ENCODE measurements around the gene CDC6. TPM values are rescaled to one million over a fixed set of nuclear protein-coding genes. Genes with fewer than 3 reads are reported as not detected.

CDC6 gene
- total RNA-seq, 4 donors from 2014 or later = 2.5 to 21.5 (median 3.4) TPM

GRCh38 chr17:40312131-40312731 is 24.6 kb downstream of the CDC6 start:
- H3K36me3 ChIP-seq = no peaks in the 10 kb centered on the region
- H3K27me3 ChIP-seq = no peaks in the 10 kb centered on the region
- no peak overlapping the region for H3K4me3 ChIP-seq
- peak overlapping the region in 2 of 4 donors; percentile 25 to 38 for H3K27ac ChIP-seq
- peaks cover 11 to 89% (median 23%) of the 10 kb centered on the region in 4 donors for H3K4me1 ChIP-seq
- peak in 1 of 3 donors; percentile 44 for DNase-seq
- H3K9me3 ChIP-seq = no peaks in the 10 kb centered on the region
- no peak for TF ChIP-seq POLR2A (IDR thresholded peaks at IDR 0.05)
- TF ChIP-seq, protein P1, sequence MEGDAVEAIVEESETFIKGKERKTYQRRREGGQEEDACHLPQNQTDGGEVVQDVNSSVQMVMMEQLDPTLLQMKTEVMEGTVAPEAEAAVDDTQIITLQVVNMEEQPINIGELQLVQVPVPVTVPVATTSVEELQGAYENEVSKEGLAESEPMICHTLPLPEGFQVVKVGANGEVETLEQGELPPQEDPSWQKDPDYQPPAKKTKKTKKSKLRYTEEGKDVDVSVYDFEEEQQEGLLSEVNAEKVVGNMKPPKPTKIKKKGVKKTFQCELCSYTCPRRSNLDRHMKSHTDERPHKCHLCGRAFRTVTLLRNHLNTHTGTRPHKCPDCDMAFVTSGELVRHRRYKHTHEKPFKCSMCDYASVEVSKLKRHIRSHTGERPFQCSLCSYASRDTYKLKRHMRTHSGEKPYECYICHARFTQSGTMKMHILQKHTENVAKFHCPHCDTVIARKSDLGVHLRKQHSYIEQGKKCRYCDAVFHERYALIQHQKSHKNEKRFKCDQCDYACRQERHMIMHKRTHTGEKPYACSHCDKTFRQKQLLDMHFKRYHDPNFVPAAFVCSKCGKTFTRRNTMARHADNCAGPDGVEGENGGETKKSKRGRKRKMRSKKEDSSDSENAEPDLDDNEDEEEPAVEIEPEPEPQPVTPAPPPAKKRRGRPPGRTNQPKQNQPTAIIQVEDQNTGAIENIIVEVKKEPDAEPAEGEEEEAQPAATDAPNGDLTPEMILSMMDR (IDR thresholded peaks at IDR 0.05) = no peak

- Histone ChIP-seq H3K9me3 (no peaks in the 10 kb centered on the region), H3K36me3 (no peaks in the 10 kb centered on the region), H3K27me3 (no peaks in the 10 kb centered on the region), H3K4me3 (no peak overlapping the region), H3K4me1 (peaks cover 12 to 86% (median 18%) of the 10 kb centered on the region in 4 donors), H3K27ac (peak overlapping the region in 1 of 4 donors; percentile 25)
- TF ChIP-seq, protein P1 (IDR thresholded peaks at IDR 0.05) = no peak
- TF ChIP-seq POLR2A (IDR thresholded peaks at IDR 0.05) = no peak
- peak in 1 of 3 donors; percentile 45 for DNase-seq
These were observed 25.4 kb downstream of the CDC6 start for GRCh38 chr17:40312893-40313667.

DNA sequence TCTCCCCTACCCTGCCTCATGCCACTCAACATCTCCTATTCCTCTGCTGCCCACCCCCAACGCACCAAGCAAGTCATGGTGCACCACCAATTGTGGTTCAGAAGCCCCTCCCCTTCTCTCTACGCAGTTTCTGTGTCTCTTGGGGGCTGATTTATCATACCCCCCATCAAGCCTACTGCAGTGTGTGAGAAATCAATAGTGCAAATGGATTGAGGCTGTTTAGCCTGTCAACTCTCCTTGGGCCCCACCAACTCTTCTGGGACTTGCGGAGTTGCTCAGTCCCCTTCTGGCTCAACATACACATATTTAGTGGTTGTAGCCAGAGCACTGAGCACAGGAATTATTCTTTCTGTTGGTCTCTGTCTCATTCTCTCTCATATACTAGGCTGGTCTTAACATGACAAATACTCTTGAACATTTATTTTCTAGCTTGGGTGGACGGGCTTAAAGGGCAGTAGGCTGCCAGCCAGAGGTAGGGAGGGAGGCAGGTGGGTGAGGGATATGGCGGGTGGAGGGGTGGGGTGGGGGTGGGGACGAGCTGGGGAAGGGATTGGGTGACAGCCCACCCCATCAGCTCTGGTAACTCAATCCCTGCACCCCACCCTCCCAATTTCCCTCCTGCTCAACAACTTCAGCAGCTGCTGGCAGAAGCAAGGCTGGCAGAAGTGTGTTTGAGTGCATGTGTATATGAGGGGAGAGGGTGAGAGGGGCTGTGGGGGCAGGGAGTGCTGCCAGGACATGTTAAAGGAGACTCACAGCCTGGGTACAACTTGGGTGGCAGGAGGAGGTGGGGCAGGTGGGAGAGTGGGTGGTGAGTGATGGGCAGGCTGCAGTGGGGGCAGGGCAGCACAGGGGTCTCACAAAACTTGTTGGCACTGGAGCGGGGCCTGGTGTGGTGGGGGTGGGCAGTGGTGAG is 26.2 kb downstream of the CDC6 start:
- DNase-seq = peak in 1 of 3 donors; percentile 49
- no peaks in the 10 kb centered on the region for H3K9me3 ChIP-seq
- TF ChIP-seq, protein P1 (IDR thresholded peaks at IDR 0.05) = no peak
- TF ChIP-seq POLR2A (IDR thresholded peaks at IDR 0.05) = no peak
- H3K4me3 ChIP-seq = no peak overlapping the region
- peaks cover 8 to 81% (median 15%) of the 10 kb centered on the region in 4 donors for H3K4me1 ChIP-seq
- H3K27me3 ChIP-seq = no peaks in the 10 kb centered on the region
- H3K36me3 ChIP-seq = no peaks in the 10 kb centered on the region
- H3K27ac ChIP-seq = peak overlapping the region in 2 of 4 donors; percentile 2 to 53

- H3K4me1 ChIP-seq = peaks cover 8 to 83% (median 16%) of the 10 kb centered on the region in 4 donors
- H3K27me3 ChIP-seq = no peaks in the 10 kb centered on the region
- no peaks in the 10 kb centered on the region for H3K9me3 ChIP-seq
- H3K27ac ChIP-seq = peak overlapping the region in 2 of 4 donors; percentile 2 to 53
- TF ChIP-seq, protein P1 (IDR thresholded peaks at IDR 0.05) = no peak
- TF ChIP-seq POLR2A (IDR thresholded peaks at IDR 0.05) = no peak
- H3K4me3 ChIP-seq = no peak overlapping the region
- DNase-seq = peak; percentile 58 to 95 (median 93)
- no peaks in the 10 kb centered on the region for H3K36me3 ChIP-seq
These were observed 26.9 kb downstream of the CDC6 start for GRCh38 chr17:40314584-40314956.

GRCh38 chr17:40315206-40315605 is 27.5 kb downstream of the CDC6 start:
- Histone ChIP-seq H3K9me3 (no peaks in the 10 kb centered on the region), H3K4me1 (peaks cover 8 to 83% (median 22%) of the 10 kb centered on the region in 4 donors), H3K36me3 (no peaks in the 10 kb centered on the region), H3K27ac (peak overlapping the region in 2 of 4 donors; percentile 1 to 77), H3K4me3 (no peak overlapping the region), H3K27me3 (no peaks in the 10 kb centered on the region)
- no peak for TF ChIP-seq POLR2A (IDR thresholded peaks at IDR 0.05)
- TF ChIP-seq, protein P1 (IDR thresholded peaks at IDR 0.05) = no peak
- DNase-seq = peak in 1 of 3 donors; percentile 23

Measured in Peyer's patch (tissue), 4 donors.